GM12892 (cell line): Measurements from ENCODE around the gene CLMN.

Experiments
- POLR2A ChIP-seq: IDR thresholded peaks from 2 replicates; pipeline ENCODE4 v1.6.1; 2011; ENCODE audit warnings: low read depth, low read length, control low read depth
- POLR2AphosphoS5 ChIP-seq: IDR thresholded peaks from 2 replicates; pipeline ENCODE4 v1.6.1; 2011; ENCODE audit warnings: low read depth, low read length, control low read depth
- TAF1 ChIP-seq: IDR thresholded peaks from 2 replicates; pipeline ENCODE4 v1.6.1; 2011; ENCODE audit warnings: low read depth, mild to moderate bottlenecking, control low read depth, low read length, borderline replicate concordance

DNA sequence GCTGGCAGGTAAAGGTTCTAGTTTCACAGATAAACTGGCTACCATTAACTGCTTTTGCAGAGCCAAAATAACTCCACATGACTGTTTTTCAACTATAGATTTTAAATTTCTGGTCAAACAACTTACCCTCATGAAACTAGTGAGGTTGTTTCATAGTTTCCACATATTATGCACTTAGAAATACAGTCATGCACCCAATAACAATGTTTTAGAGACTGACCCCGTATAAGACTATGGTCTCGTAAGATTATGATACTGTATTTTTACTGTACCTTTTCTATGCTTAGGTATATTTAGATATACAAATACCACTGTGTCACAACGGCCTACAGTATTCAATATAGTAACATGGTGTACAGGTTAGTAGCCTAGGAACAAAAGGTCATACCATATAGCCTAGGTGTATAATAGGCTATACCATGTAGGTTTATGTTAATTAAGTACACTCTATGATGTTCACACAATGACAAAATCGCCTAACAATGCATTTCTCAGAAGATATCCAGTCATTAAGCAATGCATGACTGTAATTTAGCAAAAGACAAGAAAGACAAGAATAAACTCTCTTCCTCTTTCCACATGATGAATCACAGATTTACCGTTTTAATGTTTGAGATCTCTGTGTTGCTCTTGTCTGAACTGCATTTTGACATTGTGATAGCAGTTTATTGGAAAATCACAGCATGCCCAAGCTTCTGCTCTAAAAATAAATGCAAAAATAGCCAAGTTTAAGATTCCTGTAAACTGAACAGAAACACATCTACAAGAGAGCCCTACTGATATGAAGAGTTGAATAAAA lies 179.4 kb downstream of the CLMN start:
- TF ChIP-seq POLR2AphosphoS5 (no peak), POLR2A (no peak), TAF1 (no peak)
